Gastrocnemius medialis (tissue), 4 donors: ENCODE results near the gene DSC2.

Experiments
- POLR2A ChIP-seq, 2 donors: fragments of 450-650 bp; IDR thresholded peaks; one replicate each; pipeline ENCODE4 v1.6.1; 2017; ENCODE audit warnings: antibody characterized with exemption in 2 of 2, mild to moderate bottlenecking in 2 of 2, moderate library complexity in 2 of 2
- TF ChIP-seq, protein P1 (sequence below), 5 experiments: fragments of 450-650 bp in 3 of 5; fragments of 200-600 bp in 2 of 5; sonication (generic) in 2 of 5; IDR thresholded peaks in 4 of 5; conservative IDR thresholded peaks in 1 of 5; 1 replicate in 4 of 5; 2 replicates in 1 of 5; pipeline ENCODE4 v1.5.1; 2016 to 2019; ENCODE audit warnings: antibody characterized with exemption in 5 of 5, mild to moderate bottlenecking in 3 of 5, moderate library complexity in 3 of 5

DNA sequence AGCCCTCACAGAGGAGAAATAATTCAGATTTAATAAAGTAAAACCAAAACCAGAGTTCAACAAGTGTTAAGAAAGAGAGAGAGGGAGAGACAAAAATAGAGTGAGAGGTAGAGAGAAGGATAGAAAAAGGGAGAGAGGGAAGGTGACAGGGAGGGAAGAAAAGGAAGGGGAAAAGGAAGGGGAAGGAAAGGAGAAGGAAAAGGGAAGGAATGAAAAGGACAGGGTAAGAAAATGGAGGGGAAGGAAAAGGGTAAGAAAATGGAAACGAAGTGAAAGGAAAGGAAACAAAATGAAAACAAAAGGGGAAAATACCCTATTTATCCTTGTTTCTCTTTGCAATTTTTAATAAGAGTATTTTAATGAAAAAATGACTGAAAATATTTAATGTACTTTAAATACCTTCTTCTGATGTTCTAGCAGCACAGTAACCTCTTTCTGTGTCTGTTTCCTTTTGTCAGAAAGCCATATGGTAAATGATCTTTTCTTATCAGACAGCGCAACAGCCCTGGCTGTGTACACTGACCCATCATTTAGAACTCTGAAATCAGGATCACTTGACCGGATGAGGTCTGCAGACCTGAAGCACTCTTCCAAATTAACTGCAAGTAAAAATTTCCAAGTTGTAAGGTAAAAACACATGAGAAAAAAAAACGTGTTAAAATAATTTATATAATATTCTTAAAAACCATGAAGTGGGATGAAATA, 71.5 kb downstream of the DSC2 start:
- TF ChIP-seq, protein P1, sequence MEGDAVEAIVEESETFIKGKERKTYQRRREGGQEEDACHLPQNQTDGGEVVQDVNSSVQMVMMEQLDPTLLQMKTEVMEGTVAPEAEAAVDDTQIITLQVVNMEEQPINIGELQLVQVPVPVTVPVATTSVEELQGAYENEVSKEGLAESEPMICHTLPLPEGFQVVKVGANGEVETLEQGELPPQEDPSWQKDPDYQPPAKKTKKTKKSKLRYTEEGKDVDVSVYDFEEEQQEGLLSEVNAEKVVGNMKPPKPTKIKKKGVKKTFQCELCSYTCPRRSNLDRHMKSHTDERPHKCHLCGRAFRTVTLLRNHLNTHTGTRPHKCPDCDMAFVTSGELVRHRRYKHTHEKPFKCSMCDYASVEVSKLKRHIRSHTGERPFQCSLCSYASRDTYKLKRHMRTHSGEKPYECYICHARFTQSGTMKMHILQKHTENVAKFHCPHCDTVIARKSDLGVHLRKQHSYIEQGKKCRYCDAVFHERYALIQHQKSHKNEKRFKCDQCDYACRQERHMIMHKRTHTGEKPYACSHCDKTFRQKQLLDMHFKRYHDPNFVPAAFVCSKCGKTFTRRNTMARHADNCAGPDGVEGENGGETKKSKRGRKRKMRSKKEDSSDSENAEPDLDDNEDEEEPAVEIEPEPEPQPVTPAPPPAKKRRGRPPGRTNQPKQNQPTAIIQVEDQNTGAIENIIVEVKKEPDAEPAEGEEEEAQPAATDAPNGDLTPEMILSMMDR (IDR thresholded peaks at IDR 0.05 in 4 of 5, conservative IDR thresholded peaks at IDR 0.05 in 1 of 5) = no peak
- no peak for TF ChIP-seq POLR2A (IDR thresholded peaks at IDR 0.05)
